Panc1 (cell line): ENCODE data around the gene IGFBP7. TPM values are rescaled to one million over a fixed set of nuclear protein-coding genes. Genes with fewer than 3 reads are reported as not detected.

Experiments used
- ATAC-seq: fragments of 200-7000 bp; cut with Tn5 transposase; 2 replicates; pipeline ENCODE4 v1.9.1; 2020; ENCODE audit warnings: mild to moderate bottlenecking, moderate library complexity
- BruUV-seq: library from RNA; stranded (reverse); fragments of 400-500 nt; replicated peaks from 2 replicates; lab custom pipeline; 2021; lab: Mats Ljungman, UMichigan
- CTCF ChIA-PET: fragments of 300-600 bp; sonication (Branson Sonifier 250); formaldehyde crosslinking; loops from one replicate; lab custom pipeline; 2022; ENCODE audit warnings: antibody characterized with exemption; lab: Charles Lee
- POLR2A ChIA-PET: fragments of 300-600 bp; sonication (Branson Sonifier 250); formaldehyde crosslinking; loops from one replicate; lab custom pipeline; 2022; ENCODE audit warnings: antibody characterized with exemption; lab: Charles Lee
- DNase-seq: peaks from one replicate; pipeline ENCODE4 v3.0.0-alpha.2; 2010; ENCODE audit warnings: low read depth, low spot score
- H3K27ac ChIP-seq: 2 replicates; pipeline ENCODE4 v1.5.1; 2011; ENCODE audit warnings: mild to moderate bottlenecking, low read length, inconsistent platforms
- H3K27me3 ChIP-seq: fragments of 200-500 bp; sonication (Bioruptor generic); 2 replicates; pipeline ENCODE4 v1.6.0; 2014; ENCODE audit warnings: low read length, inconsistent platforms; ENCODE audit not compliant: control insufficient read depth, insufficient read depth
- H3K36me3 ChIP-seq: fragments of 200-500 bp; sonication (Bioruptor generic); 2 replicates; pipeline ENCODE4 v1.5.1; 2014; ENCODE audit warnings: inconsistent platforms, mild to moderate bottlenecking, low read length, moderate library complexity; ENCODE audit not compliant: control insufficient read depth, insufficient read depth
- H3K4me1 ChIP-seq: 2 replicates; pipeline ENCODE4 v1.5.1; 2011; ENCODE audit warnings: inconsistent platforms, mild to moderate bottlenecking, low read length, moderate library complexity; ENCODE audit not compliant: control insufficient read depth, insufficient read depth
- H3K4me3 ChIP-seq, 2 experiments: 2 replicates each; pipeline ENCODE4 v1.5.1; 2011 to 2012; ENCODE audit warnings: low read depth in 2 of 2, low read length in 2 of 2, mild to moderate bottlenecking in 2 of 2, inconsistent platforms in 1 of 2, moderate library complexity in 1 of 2
- H3K9me3 ChIP-seq: fragments of 200-500 bp; sonication (Bioruptor generic); 2 replicates; pipeline ENCODE4 v1.5.1; 2014; ENCODE audit warnings: low read depth, mild to moderate bottlenecking, inconsistent platforms, low read length, moderate library complexity; ENCODE audit not compliant: control insufficient read depth, insufficient read depth
- POLR2AphosphoS5 ChIP-seq: IDR thresholded peaks from 2 replicates; pipeline ENCODE4 v1.6.1; 2012; ENCODE audit warnings: mild to moderate bottlenecking, low read depth, low read length, moderate library complexity
- SIN3A ChIP-seq: IDR thresholded peaks from 2 replicates; pipeline ENCODE4 v1.6.1; 2012; ENCODE audit warnings: low read depth, mild to moderate bottlenecking, low read length, moderate library complexity, borderline replicate concordance; ENCODE audit not compliant: insufficient read depth
- TCF7L2 ChIP-seq: IDR thresholded peaks from 2 replicates; pipeline ENCODE4 v1.6.1; 2011; ENCODE audit warnings: mild to moderate bottlenecking, low read depth, low read length, inconsistent platforms
- in situ Hi-C: cut with HindIII; loops from 2 replicates; pipeline ENCODE4 v1.10.0; 2016; ENCODE audit warnings: low sequenced_read_pairs, low pct_unique_long_range_greater_than_20kb
- intact Hi-C: fragments of 100-400 bp; cut with micrococcal nuclease; formaldehyde crosslinking; loops from one replicate; pipeline ENCODE4 v1.10.0; 2022; ENCODE audit not compliant: unreplicated experiment
- total RNA-seq: library from RNA; stranded (reverse); gene quantifications from one replicate; pipeline ENCODE4 v1.2.1, GENCODE V29; 2021; ENCODE audit not compliant: unreplicated experiment
- TF ChIP-seq, protein P1 (sequence below): fragments of 450-650 bp; IDR thresholded peaks from 2 replicates; pipeline ENCODE4 v1.5.1; 2017; ENCODE audit warnings: mild to moderate bottlenecking
- TF ChIP-seq, protein P2 (sequence below), 2 experiments: IDR thresholded peaks; 2 replicates each; pipeline ENCODE4 v1.6.1; 2011 to 2012; ENCODE audit warnings: low read depth in 2 of 2, control low read depth in 1 of 2, low read length in 1 of 2, mild to moderate bottlenecking in 1 of 2, moderate library complexity in 1 of 2; ENCODE audit not compliant: insufficient read depth in 1 of 2

IGFBP7 gene
- total RNA-seq, 1 experiment from 2014 or later = 9.5 TPM

- no peaks in the 10 kb centered on the region for H3K27me3 ChIP-seq
- ChIA-PET POLR2A (no interaction called here), CTCF (no interaction called here)
- no peaks in the 10 kb centered on the region for H3K9me3 ChIP-seq
- intact Hi-C loops = no loop called here
- DNase-seq (no peak), ATAC-seq (no peak)
- no peaks in the 10 kb centered on the region for H3K36me3 ChIP-seq
- no peak overlapping the region for H3K4me3 ChIP-seq
- TF ChIP-seq POLR2AphosphoS5 (no peak), SIN3A (no peak), TCF7L2 (no peak)
- TF ChIP-seq, protein P1, sequence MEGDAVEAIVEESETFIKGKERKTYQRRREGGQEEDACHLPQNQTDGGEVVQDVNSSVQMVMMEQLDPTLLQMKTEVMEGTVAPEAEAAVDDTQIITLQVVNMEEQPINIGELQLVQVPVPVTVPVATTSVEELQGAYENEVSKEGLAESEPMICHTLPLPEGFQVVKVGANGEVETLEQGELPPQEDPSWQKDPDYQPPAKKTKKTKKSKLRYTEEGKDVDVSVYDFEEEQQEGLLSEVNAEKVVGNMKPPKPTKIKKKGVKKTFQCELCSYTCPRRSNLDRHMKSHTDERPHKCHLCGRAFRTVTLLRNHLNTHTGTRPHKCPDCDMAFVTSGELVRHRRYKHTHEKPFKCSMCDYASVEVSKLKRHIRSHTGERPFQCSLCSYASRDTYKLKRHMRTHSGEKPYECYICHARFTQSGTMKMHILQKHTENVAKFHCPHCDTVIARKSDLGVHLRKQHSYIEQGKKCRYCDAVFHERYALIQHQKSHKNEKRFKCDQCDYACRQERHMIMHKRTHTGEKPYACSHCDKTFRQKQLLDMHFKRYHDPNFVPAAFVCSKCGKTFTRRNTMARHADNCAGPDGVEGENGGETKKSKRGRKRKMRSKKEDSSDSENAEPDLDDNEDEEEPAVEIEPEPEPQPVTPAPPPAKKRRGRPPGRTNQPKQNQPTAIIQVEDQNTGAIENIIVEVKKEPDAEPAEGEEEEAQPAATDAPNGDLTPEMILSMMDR = no peak
- TF ChIP-seq, protein P2, sequence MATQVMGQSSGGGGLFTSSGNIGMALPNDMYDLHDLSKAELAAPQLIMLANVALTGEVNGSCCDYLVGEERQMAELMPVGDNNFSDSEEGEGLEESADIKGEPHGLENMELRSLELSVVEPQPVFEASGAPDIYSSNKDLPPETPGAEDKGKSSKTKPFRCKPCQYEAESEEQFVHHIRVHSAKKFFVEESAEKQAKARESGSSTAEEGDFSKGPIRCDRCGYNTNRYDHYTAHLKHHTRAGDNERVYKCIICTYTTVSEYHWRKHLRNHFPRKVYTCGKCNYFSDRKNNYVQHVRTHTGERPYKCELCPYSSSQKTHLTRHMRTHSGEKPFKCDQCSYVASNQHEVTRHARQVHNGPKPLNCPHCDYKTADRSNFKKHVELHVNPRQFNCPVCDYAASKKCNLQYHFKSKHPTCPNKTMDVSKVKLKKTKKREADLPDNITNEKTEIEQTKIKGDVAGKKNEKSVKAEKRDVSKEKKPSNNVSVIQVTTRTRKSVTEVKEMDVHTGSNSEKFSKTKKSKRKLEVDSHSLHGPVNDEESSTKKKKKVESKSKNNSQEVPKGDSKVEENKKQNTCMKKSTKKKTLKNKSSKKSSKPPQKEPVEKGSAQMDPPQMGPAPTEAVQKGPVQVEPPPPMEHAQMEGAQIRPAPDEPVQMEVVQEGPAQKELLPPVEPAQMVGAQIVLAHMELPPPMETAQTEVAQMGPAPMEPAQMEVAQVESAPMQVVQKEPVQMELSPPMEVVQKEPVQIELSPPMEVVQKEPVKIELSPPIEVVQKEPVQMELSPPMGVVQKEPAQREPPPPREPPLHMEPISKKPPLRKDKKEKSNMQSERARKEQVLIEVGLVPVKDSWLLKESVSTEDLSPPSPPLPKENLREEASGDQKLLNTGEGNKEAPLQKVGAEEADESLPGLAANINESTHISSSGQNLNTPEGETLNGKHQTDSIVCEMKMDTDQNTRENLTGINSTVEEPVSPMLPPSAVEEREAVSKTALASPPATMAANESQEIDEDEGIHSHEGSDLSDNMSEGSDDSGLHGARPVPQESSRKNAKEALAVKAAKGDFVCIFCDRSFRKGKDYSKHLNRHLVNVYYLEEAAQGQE (IDR thresholded peaks at IDR 0.05; ENCODE audit: insufficient read depth in 1 of 2, low read depth in 2 of 2, low read length in 1 of 2) = no peak
- no peak overlapping the region for H3K27ac ChIP-seq
- in situ Hi-C loops = no loop called here
- no peaks in the 10 kb centered on the region for H3K4me1 ChIP-seq
- BruUV-seq = no TSS peak
Measured at GRCh38 chr4:57097711-57098110, 12.5 kb downstream of the IGFBP7 start.

DNA sequence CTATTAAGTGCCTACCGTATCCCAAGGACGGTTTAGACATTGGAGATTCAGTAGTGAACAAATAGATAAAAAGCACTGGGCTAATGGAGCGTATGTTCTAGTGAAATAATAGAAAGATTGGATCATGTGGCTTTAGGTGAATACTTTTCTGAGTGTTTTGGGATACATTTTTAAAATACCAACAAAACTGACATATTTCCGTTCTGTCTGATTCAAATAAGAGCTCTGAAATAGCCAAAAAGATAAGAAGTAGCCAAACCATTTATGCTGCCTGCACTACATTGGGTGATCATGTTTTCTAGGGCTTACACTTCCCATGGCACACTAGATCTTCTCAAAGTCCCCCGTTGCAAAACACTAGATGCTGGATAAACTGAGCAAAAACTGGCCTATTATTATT lies 14.2 kb downstream of the IGFBP7 start:
- Histone ChIP-seq H3K9me3 (no peaks in the 10 kb centered on the region), H3K4me3 (no peak overlapping the region), H3K4me1 (no peaks in the 10 kb centered on the region), H3K27ac (no peak overlapping the region), H3K27me3 (no peaks in the 10 kb centered on the region), H3K36me3 (no peaks in the 10 kb centered on the region)
- intact Hi-C loops (no loop called here), in situ Hi-C loops (no loop called here)
- no peak for DNase-seq
- TF ChIP-seq POLR2AphosphoS5 (no peak), TCF7L2 (no peak), SIN3A (no peak)
- TF ChIP-seq, protein P1 = no peak
- TF ChIP-seq, protein P2 (IDR thresholded peaks at IDR 0.05; ENCODE audit: insufficient read depth in 1 of 2, low read depth in 2 of 2, low read length in 1 of 2) = no peak
- BruUV-seq = no TSS peak
- ATAC-seq = no peak
- CTCF ChIA-PET = no interaction called here
- POLR2A ChIA-PET = no interaction called here
